NOMO-1 (cell line): ENCODE data around the gene KDM7A.
A peak's percentile ranks its signal among the peaks of the same experiment; 100 is the strongest.
"Not testable (repeated sequence)": the region's sequence is repeated elsewhere in the genome, so short reads cannot be mapped to it uniquely, and the experiment has no call there.

Experiments
- DNase-seq, 2 experiments: peaks; one replicate each; lab custom pipeline; 2025; ENCODE audit not compliant: unreplicated experiment in 2 of 2; lab: John Stamatoyannopoulos, UW

Gene KDM7A

DNA sequence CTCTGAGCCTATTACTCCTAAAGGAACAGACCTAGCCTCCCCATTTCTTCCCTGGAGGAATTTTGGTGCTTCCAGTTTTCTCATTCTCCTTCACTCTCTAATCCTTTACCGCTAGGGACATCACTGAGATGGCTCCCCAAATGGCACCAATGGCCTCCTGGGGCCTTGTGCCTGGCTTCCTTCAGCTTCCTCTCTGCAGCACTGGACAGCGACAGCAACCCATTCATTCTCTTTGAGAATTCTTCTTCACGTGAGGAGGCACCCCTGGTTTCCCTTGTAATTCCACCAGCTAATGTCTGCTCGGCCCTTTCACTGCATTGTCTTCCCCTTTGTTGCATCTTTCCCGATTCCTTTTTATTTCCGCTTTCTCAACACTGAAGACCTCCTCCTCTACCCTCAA, 24.6 kb upstream of the KDM7A start:
- no peak for DNase-seq

DNA sequence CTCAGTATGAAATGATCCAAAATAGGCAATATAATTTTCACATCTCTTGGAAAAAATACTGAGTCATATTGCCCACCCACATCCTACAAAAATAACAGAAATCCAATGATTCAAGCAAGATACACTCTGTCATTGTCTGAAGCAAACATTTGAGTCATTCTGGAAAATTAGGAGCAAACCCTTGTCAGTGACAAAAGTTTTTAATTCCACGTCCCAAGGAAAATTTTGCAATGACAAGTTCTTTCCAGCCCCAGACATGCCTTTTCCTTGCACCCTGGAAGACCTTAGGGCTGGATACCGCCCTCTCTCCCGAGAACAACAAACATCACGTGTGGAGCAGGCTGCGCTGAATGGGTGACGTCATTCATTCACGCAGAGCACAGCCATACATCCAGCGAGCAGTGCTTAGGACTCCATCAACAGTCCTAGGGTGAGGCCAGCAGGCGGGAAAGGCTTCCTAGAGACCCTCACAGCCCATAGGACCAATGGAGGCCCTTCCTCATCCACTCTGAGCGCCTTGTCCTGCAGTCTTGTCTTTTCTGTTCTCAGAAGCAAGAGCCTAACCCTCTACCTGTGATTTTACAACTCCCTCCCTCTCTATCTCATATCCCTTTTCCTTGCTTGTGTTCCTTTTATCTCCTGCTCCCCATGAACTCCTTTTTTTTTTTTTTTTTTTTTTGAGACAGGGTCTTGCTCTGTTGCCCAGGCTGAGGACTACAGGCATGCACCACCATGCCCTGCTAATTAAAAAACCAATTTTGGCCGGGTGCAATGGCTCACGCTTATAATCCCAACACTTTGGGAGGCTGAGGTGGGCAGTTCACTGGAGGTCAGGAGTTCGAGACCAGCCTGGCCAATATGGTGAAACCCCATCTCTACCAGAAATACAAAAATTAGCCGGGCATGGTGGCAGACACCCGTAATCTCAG, 23.5 kb upstream of the KDM7A start:
- DNase-seq, result no peak

DNA sequence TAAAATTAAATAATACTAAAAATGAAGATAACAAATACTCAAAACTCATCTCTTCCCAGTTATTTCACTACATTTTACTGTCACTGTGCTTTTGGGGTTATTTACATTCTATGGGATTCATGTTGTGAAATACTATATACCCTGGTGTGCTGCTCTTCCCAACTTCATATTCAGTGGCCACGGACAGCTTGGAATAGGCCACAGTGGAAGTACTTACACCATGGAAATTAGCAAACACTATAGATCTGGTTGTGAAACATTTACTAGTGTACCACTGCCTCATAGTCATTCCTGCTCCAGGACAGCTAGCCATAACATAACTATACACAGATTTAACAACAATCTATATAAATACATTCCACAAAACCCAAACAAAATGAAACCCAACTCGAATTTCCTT, 21.2 kb upstream of the KDM7A start:
- DNase-seq, result no peak

DNA sequence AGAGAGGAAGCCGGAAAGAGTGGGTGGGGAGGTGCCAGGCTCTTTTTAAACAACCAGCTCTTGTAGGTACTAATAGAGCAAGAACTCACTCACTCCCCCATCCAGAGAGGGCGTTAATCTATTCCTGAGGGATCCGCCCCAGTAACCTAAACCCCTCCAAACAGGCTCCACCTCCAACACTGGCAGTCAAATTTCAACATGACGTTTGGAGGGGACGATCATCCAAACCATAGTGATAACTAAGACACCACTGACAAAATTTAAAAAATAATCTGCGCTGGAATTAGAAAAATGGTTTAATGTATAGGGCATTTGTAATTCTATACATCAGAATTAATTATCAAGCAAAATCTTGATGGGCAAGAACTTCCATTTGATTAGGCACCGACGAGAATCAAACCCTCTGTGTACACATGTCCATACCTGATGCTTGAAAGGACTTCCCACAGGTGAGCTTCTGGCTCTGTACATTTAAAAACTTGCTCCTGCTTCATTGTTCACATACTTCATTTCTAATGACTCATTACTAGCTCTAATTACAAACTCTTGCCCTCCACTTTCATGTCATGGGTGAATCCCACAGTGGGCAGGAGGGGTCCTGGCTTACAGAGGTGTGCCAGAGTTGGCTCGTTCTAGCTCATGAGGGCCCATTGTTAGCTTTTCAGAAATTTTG, 20.6 kb upstream of the KDM7A start:
- no peak for DNase-seq

DNA sequence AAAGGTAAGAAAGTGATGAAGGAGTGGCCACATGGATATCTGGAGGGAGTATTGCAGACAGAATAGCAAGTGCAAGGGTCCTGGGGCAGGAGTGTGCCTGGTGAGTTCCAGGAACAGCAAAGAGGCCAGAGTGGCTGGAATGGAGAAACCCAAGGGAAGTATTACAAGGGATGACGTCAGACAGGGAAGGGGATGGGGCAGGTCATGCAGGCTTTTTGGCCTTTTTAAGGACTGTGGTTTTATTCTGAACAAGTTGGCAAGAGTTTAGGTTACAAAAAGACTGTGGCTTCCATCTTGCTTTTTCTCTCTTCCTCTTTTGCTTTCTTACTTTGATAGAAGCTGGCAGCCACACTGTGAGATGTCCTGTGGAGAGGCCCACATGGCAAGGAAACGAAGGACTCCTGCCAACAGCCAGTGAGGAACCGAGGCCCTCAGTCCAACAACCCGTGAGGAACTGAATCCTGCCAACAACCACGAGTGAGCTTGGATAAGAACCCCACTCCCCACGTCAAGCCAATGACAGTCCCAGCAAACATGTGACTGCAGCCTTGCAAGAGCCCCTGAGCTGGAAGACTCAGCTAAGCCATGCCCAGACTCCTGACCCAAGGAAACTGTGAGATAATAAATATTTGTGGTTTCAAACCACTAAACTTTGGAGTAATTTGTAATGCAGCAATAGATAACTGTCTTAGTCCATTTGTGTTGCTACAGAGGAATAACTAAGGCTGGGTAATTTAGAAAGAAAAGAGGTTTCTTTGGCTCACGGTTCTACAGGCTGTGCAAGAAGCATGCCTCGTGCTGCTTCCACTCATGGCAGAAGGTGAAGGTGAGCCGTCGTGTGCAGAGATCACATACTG, 19.8 kb upstream of the KDM7A start:
- no peak for DNase-seq

DNA sequence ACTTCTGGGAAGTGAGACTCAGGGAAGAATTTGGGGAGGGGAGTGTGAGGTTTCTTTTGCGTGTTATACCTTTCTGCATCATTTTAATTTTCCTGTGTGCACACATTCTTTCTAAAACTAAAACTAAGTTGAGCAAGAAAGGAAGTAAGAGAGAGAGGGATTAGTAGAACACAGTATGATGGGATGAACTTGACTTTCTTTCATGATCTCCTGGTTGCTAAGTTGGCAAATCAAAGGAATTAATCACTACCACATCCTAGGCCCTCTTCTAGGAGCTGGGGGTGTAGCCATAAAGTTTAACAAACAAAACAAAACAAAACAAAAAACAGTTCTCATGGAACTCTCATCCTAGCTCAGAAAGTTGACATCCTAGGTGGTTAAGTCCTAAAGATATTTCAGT, 19.1 kb upstream of the KDM7A start:
- DNase-seq, result no peak

DNA sequence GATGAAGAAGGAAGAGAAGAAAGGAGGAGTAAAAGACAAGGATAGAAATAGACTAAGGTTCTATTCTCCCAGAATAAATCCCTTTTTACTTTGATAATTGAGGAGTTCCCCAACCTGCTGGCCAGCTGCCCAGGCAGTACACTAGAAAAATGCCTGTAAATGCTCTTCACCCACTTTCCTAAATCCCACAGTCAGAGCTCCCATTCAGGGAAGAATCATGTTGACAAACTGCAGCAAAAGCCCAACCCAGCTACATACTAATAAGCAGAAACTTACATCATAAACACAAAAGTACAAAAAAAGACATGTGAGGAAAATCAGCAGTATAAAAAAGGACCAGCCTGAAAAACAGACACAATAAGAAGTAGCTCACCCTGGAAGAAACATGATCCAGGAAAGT, 15.8 kb upstream of the KDM7A start:
- no peak for DNase-seq

DNA sequence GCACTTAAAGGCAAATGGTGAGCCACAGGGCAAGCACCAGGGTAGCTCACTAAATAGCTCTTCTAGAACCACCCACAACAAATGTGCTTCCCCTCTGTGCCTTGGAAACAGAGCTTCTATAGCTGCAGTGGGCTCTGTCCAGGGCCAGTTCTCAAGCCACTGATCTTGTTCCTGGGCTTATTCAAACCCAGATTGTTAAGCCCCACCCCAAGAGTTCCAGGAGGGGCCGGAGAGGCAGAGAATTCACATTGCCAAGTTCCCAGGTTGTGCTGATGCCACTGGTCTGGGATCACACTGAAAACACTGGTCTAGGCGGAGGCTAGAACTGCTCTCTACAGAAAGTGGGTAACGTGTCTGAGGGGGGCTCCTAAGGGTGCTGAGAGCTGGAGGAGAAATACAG, 15.4 kb upstream of the KDM7A start:
- DNase-seq, result no peak

DNA sequence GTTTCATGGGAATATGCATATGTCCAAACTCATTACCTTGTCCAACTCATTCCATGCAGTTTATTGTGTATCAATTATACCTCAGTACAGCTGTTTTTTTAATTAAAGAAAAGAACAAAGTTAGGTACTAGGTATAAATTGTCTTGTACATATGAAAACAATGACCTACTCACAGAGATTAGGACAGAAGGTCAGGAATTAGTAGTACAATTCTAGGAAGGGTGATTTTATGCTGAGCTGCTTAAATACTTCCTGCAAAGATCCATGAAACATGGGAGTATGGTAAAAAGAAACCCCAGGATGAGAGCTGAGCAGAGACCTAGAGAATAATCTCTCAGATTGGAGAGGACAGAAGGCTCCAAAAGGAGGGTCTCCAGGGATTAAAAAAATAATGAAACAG, 13.8 kb upstream of the KDM7A start:
- DNase-seq, result no peak

DNA sequence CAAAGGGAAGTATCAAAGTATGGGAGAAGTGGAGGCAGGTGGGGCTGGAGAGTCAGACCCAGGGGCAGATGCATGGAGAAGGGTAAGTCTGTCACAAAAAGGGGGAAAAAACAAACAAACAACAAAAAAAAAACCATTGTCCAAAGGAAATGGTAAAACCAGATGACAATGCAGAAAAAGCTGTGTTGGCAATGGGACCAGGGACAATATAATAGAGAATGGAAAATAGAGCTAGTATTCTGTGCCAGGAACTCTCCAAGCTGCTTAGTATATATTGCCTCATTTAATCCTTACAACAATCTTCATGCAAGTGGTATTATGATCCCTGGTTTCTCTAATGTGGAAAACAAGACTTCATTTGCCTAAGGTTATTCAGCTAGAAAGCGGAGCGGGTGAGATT, 13.1 kb upstream of the KDM7A start:
- DNase-seq, result no peak

DNA sequence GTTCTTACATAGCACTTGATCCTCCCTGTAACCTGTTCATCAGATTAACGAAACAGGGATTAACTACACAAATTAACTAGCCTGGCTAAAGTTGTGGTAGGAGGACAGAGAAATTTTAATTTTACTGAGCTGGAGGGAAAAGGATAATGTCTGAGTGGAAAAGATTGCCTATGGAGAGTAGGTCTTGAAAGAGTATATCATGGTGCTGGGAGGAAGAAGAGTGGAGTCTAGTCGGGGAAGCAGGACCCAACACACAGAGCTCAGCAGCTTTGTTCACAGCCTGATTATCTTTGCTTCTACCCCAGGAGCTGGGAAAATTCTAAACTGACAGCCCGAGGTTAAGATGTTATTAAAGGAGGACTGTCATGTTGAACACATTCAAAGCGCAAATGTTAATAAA, 6.1 kb upstream of the KDM7A start:
- no peak for DNase-seq

DNA sequence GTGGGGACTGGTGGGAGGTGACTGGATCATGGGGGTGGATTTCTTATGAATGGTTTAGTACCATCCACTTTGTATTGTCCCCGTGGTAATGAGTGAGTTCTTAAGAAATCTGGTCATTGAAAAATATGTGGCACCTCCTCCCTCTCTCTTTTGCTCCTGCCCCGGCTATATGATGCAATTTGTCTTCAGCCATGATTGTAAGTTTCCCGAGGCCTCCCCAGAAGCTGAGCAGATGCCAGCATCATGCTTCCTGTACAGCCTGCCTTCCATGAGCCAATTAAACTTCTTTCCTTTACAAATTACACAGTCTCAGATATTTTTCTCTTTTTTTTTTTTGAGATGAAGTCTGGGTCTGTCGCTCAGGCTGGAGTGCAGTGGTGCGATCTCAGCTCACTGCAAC, 2.6 kb upstream of the KDM7A start:
- no peak for DNase-seq

DNA sequence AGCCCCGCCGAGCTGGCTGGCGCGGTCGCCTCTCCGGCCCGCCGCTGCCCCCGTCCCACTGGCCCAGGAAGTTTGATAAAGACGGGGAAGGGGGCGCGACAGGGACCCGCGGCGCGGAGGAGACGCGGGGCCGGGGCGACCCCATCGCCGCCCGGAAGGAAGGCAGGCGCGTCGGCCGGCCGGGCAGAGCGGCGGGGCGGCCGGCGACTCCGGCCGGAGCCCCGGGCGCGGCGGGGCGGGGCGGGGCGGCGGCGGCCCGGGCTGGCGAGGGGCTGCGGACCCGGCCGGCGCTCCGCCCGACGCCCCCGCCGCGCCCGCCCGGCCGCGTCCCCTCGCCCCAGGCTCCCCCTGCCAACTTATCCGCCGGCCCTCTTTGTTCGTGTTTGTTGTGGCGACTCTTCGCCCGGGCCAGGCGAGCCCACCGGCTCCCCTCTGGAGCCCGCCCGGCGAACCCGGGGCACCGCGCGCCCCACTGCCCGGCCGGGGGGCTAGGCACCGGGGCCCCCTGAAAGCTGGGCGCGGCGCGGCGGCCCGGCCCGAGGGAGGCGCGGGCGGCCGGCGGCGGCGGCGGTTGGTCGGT, 571 bp downstream of the KDM7A start:
- DNase-seq, result no peak

DNA sequence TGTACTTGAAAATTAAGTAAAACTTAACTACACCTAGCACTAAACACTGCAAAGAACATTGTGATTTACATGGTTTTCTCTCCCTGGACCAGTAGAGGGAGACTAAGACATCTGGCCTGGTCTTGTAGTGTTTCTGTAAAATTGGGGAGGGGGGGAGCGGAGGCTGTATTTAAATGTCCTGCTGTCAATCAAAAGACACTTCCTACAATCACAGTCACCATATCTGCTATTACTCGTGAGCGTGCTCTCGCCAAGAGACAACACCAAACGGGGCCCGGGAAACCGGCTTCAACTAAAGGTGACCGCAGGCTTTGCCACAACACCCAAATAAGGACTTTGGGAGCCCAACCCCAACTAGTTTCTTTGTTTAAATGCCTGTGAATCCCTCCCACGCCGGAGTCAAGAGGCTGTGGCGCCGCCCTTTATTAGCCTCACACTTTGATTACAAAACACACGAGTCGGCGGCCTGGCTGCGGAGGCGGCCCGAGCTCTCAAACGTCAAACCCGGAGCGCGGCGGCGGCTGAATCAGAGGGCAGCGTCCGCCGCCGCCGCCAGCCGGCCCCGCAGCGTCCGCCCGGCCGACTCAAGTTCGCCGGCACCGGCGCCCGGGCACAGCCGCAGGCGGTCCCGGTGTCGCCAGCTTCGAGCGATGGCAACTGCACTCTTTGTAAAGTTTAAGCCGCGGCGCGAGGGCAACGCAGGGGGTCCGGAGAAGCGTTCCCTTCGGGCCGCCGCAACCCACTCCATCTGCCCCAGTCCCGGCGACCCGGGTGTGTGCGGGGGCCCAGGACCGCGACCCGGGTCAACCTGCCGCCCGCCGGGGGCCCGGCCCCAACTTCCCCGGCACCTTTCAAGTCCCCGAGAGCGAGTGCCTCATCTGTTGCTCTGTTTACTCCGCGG, 1.3 kb downstream of the KDM7A start:
- peak; percentile 42 to 71 for DNase-seq

DNA sequence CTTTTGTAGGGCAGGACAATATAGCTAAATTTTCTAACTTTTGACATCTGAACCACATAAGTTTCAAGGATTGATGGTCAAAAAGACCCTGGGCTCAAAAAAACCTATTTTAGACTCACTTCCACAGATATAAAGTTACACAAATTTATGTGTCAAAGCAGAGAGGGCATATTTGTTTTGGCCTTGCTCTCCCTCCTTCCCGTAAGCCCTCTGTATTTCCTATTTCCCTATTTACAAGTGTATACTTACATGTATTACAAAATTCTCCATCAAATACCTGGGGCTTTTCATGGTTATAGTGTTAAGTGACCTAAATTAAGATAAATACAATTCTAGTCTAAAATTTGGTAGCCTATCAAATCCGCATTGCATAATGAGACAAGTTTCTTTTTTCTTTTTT, 2.6 kb downstream of the KDM7A start:
- no peak for DNase-seq

DNA sequence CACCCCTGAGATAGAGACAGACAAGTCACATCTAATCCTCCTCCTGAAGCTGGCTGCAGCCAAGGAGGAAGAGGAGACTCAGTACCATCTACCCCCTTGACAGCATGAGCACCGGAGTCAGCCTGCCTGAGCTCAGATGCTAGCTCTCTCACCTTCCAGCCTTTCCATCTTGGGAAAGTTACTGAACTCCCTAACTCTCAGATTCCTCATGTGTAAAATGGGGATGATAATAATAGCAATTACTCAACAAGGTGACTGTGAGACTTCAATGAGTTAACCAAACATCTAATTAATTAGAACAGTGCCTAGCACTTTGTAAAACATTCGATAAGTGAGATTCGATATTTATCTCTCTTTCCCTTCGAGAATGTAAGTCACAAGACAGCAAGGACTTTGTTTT, 6.4 kb downstream of the KDM7A start:
- DNase-seq, result no peak

DNA sequence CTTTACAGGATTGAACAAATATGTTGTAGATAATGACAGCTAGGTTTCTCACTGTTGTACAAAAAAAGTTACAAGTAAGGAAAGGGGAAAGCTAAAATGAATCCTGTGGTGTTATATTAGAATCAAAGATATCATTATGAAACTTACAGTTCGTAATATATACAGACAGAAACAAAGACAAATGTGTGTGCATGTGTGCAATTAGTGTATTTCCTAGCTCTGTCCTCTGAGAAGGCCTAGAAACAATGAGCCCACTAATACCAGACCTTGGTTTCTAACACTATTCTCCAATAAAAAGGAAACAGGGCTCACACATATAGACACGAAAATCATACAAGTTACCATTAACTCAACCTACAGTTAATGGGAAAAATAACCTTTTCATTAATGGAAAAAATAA, 8.0 kb downstream of the KDM7A start:
- DNase-seq, result no peak

DNA sequence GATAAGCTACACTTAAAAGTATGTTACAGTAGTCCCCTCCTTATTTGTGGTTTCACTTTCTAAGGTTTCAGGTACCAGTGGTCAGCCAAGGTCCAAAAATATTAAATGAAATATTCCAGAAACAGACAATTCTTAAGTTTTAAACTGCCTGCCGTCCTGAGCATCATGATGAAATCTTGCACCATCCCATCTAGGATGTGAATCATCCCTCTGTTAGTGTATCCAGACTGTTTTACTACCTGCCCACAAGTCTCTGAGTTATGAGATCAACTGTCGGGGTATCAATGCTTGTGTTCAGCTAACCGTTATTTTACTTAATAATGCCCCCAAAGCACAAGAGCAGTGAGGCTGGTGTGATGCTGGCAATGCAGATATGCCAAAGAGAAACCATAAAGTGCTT, 11.4 kb downstream of the KDM7A start:
- peak in 1 of 2 experiments; percentile 12 for DNase-seq

DNA sequence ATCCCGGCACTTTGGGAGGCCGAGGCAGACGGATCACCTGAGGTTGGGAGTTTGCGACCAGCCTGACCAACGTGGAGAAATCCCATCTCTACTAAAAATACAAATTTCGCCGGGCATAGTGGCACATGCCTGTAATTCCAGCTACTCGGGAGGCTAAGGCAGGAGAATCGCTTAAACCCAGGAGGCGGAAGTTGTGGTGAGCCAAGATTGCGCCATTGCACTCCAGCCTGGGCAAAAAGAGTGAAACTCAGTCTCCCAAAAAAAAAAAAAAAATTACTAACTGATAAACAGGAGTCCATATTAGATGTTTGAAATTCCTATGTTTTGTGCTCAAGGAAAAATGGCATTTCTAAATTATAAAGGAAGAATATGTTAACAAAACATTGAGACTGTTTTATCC, 14.7 kb downstream of the KDM7A start:
- DNase-seq, result not testable (repeated sequence)

DNA sequence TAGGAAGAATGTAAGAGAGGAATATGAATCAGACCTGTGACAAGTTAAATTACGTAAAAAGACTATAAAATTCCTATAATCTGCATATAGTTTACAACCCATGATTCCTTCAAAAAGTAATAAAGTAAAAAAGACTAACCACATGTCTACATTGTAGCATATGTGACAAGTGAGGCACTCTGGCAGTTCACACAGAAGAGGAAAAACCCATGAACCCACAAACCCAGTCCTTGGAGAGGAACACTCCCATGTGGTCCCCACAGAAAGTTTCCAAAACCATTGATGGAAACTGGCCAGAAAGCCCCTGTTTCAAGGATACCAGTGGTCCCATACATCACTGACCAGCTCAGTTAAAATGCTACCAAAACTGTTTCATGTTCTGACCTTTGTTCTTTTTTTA, 15.7 kb downstream of the KDM7A start:
- DNase-seq, result no peak
